ENCODE measurements around the gene CEBPZ. TPM values are rescaled to one million over a fixed set of nuclear protein-coding genes. Genes with fewer than 3 reads are reported as not detected.

CEBPZ gene
- total RNA-seq, 1 experiment from 2014 or later, result 61.4 TPM

Other genes starting within 250 kb of the CEBPZ start
- gene HEATR5B, start 147.2 kb downstream of the CEBPZ start, total RNA-seq (2014; rRNA removed; shearing (Covaris generic)), result 7.1 and 14.6 TPM in 2 replicates
- gene GPATCH11, start 147.1 kb downstream of the CEBPZ start, total RNA-seq (2014; rRNA removed; shearing (Covaris generic)), result 15.5 and 24.2 TPM in 2 replicates
- 14.0 and 29.4 TPM in 2 replicates for gene EIF2AK2, start 74.6 kb downstream of the CEBPZ start, total RNA-seq (2014; rRNA removed; shearing (Covaris generic))
- gene SULT6B1, start 42.9 kb downstream of the CEBPZ start, total RNA-seq (2014; rRNA removed; shearing (Covaris generic)), result 0.63 TPM in 1 of 2 replicates, not detected in the other
- 30.8 and 32.6 TPM in 2 replicates for gene CEBPZOS, start 35.1 kb downstream of the CEBPZ start, total RNA-seq (2014; rRNA removed; shearing (Covaris generic))
- gene NDUFAF7, start 62 bp upstream of the CEBPZ start, total RNA-seq (2014; rRNA removed; shearing (Covaris generic)), result 9.8 and 16.6 TPM in 2 replicates
- 77.3 and 78.9 TPM in 2 replicates for gene PRKD3, start 93.2 kb upstream of the CEBPZ start, total RNA-seq (2014; rRNA removed; shearing (Covaris generic))
- 7.1 and 10.8 TPM in 2 replicates for gene QPCT, start 113.0 kb upstream of the CEBPZ start, total RNA-seq (2014; rRNA removed; shearing (Covaris generic))